Suprapubic skin (tissue), 3 donors: ENCODE measurements around the gene ZNF362.

Source experiments
- CTCF ChIP-seq, 2 donors: fragments of 200-600 bp in 1 of 2; fragments of 450-650 bp in 1 of 2; sonication (generic) in 1 of 2; IDR thresholded peaks; one replicate each; pipeline ENCODE4 v1.5.1; 2016 to 2019; ENCODE audit warnings: antibody characterized with exemption in 2 of 2, mild to moderate bottlenecking in 1 of 2, moderate library complexity in 1 of 2
- EP300 ChIP-seq: sonication (generic); formaldehyde crosslinking; IDR thresholded peaks from one replicate; pipeline ENCODE4 v1.6.1; 2017; ENCODE audit warnings: antibody characterized with exemption
- POLR2A ChIP-seq, 2 donors: fragments of 450-650 bp; IDR thresholded peaks; one replicate each; pipeline ENCODE4 v1.6.1; 2017; ENCODE audit warnings: antibody characterized with exemption in 2 of 2, mild to moderate bottlenecking in 2 of 2, moderate library complexity in 2 of 2

- TF ChIP-seq CTCF (IDR thresholded peaks at IDR 0.05) (no peak), EP300 (no peak), POLR2A (IDR thresholded peaks at IDR 0.05) (no peak)
Observed at GRCh38 chr1:33330361-33330890, 74.1 kb downstream of the ZNF362 start.
